Mesendoderm (in vitro differentiated cells): ENCODE data around the gene IL13RA2.

Experiments
- DNase-seq: peaks from one replicate; pipeline ENCODE4 v3.0.0; 2013
- H2AK5ac ChIP-seq: 2 replicates; pipeline ENCODE4 v1.6.1; 2013; ENCODE audit warnings: low read length, inconsistent platforms
- H2BK120ac ChIP-seq: 2 replicates; pipeline ENCODE4 v1.6.1; 2013; ENCODE audit warnings: low read depth, mild to moderate bottlenecking, low read length, moderate library complexity, mixed read lengths
- H2BK15ac ChIP-seq: replicated peaks from 2 replicates; pipeline ENCODE4 v1.6.1; 2013; ENCODE audit warnings: low read depth, mild to moderate bottlenecking, moderate library complexity
- H2BK5ac ChIP-seq: 2 replicates; pipeline ENCODE4 v1.6.1; 2013; ENCODE audit warnings: low read length, inconsistent platforms
- H3K18ac ChIP-seq: 2 replicates; pipeline ENCODE4 v1.6.1; 2013; ENCODE audit warnings: mild to moderate bottlenecking, low read length, mixed read lengths
- H3K23ac ChIP-seq: one replicate; pipeline ENCODE4 v1.6.1; 2013; ENCODE audit warnings: low read length
- H3K27ac ChIP-seq: 2 replicates; pipeline ENCODE4 v1.5.1; 2013; ENCODE audit warnings: low read depth, mild to moderate bottlenecking, inconsistent platforms, low read length, moderate library complexity
- H3K27me3 ChIP-seq: 2 replicates; pipeline ENCODE4 v1.6.1; 2013; ENCODE audit warnings: low read length, control low read depth, mild to moderate bottlenecking, inconsistent platforms; ENCODE audit not compliant: insufficient read depth, poor library complexity
- H3K36me3 ChIP-seq: 2 replicates; pipeline ENCODE4 v1.6.1; 2013; ENCODE audit warnings: low read length, inconsistent platforms; ENCODE audit not compliant: control insufficient read depth, insufficient read depth
- H3K4ac ChIP-seq: one replicate; pipeline ENCODE4 v1.6.1; 2013; ENCODE audit warnings: low read depth, mild to moderate bottlenecking, low read length, moderate library complexity
- H3K4me1 ChIP-seq: 2 replicates; pipeline ENCODE4 v1.6.1; 2013; ENCODE audit warnings: low read depth, low read length, inconsistent platforms; ENCODE audit not compliant: control insufficient read depth
- H3K4me2 ChIP-seq: 2 replicates; pipeline ENCODE4 v1.6.1; 2013; ENCODE audit warnings: low read length
- H3K4me3 ChIP-seq: 2 replicates; pipeline ENCODE4 v1.5.1; 2013; ENCODE audit warnings: mild to moderate bottlenecking, low read length
- H3K56ac ChIP-seq: one replicate; pipeline ENCODE4 v1.6.1; 2013; ENCODE audit warnings: low read length
- H3K79me1 ChIP-seq: 2 replicates; pipeline ENCODE4 v1.6.1; 2013; ENCODE audit warnings: low read length, inconsistent platforms
- H3K79me2 ChIP-seq: 2 replicates; pipeline ENCODE4 v1.6.1; 2013; ENCODE audit warnings: mild to moderate bottlenecking, low read length; ENCODE audit not compliant: control insufficient read depth, insufficient read depth
- H3K9ac ChIP-seq: 2 replicates; pipeline ENCODE4 v1.6.1; 2013; ENCODE audit warnings: low read length, inconsistent platforms
- H4K5ac ChIP-seq: one replicate; pipeline ENCODE4 v1.6.1; 2013; ENCODE audit warnings: low read length
- H4K8ac ChIP-seq: one replicate; pipeline ENCODE4 v1.6.1; 2013; ENCODE audit warnings: low read depth, mild to moderate bottlenecking, control low read depth, low read length, moderate library complexity
- WGBS: extraction: QIAGEN DNeasy Blood & Tissue Kit; methylation state at CpG from one replicate; pipeline ENCODE4 v1.1.7; 2013; ENCODE audit warnings: low lambda C conversion rate, missing lambda C conversion rate; ENCODE audit not compliant: insufficient coverage; ENCODE audit errors: extremely low coverage; 5-methylcytosine and 5-hydroxymethylcytosine counted together

The IL13RA2 gene

DNA sequence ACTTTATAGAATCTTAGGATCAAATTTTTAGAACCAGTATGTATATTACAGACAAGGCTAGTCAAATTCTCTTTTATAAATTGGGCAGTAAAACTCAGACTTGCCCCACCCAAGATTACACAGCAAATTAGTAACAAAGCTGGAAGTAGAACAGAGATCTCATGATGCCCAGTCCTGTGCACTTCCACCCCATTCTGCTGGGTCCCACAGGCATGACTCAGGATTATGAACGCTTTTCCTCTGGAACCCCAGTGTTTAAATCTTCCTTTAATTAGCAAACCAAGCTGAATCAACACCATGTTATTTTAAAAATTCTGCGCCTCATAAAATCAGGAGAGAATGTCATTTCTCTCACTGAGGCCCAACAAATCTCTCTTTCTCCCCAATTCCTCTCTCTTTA is 1.5 kb upstream of the IL13RA2 start:
- WGBS = no CpG with 5 or more reads among the region's 2 CpGs
- H3K4me2 ChIP-seq = no peak overlapping the region
- no peak overlapping the region for H3K4ac ChIP-seq

DNA sequence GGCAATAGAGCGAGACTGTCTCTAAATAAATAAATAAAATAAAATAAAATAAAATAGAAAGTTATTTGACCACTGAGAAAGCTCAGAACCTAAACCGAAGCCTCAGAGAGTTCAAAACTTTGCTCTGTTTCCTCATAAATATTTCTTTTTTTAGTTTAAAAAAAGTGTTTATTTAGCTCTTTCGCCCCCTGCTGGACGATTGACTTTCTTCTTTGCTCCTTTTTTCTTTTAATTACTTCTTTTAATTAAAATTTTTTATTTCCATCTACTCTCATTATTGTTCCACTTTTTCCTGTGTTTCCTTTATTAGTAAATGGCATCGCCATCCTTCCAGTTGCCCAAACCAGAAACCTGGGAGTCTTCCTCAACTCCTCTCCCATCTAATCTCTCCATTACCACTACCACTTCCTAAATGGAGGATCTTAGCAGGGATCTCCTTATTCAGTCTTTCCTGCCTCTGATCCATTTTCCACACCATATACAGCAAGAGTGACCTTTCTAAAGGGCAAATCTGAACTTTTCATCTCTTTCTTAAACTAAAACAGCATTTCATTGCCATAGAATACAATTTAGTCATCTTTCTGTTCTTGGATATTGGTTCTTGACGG is 728 bp upstream of the IL13RA2 start:
- H3K27me3 ChIP-seq = no peaks in the 10 kb centered on the region
- H4K5ac ChIP-seq = no peak overlapping the region
- H3K56ac ChIP-seq = no peak overlapping the region
- H3K27ac ChIP-seq = no peak overlapping the region
- no peak overlapping the region for H3K4me2 ChIP-seq
- H4K8ac ChIP-seq = no peak overlapping the region
- H3K79me2 ChIP-seq = no peaks in the 10 kb centered on the region
- no peak overlapping the region for H2AK5ac ChIP-seq
- H3K4ac ChIP-seq = no peak overlapping the region
- no peak overlapping the region for H2BK120ac ChIP-seq
- H3K4me1 ChIP-seq = no peaks in the 10 kb centered on the region
- no peaks in the 10 kb centered on the region for H3K36me3 ChIP-seq
- H3K23ac ChIP-seq = no peak overlapping the region
- no peak overlapping the region for H3K18ac ChIP-seq
- no peaks in the 10 kb centered on the region for H3K79me1 ChIP-seq
- H2BK15ac ChIP-seq = no peak overlapping the region
- no peak overlapping the region for H3K4me3 ChIP-seq
- H3K9ac ChIP-seq = no peak overlapping the region
- no CpG with 5 or more reads among the region's 6 CpGs for WGBS
- DNase-seq = peak; percentile 7
- no peak overlapping the region for H2BK5ac ChIP-seq

More for the DNA sequence above, 1.5 kb upstream of the IL13RA2 start:
- Histone ChIP-seq H2AK5ac (no peak overlapping the region), H3K79me1 (no peaks in the 10 kb centered on the region), H3K36me3 (no peaks in the 10 kb centered on the region), H3K79me2 (no peaks in the 10 kb centered on the region), H3K23ac (no peak overlapping the region), H3K27ac (no peak overlapping the region), H3K18ac (no peak overlapping the region), H2BK120ac (no peak overlapping the region), H3K9ac (no peak overlapping the region), H4K8ac (no peak overlapping the region), H3K56ac (no peak overlapping the region), H3K4me1 (no peaks in the 10 kb centered on the region), H3K27me3 (no peaks in the 10 kb centered on the region), H3K4me3 (no peak overlapping the region), H4K5ac (no peak overlapping the region), H2BK15ac (no peak overlapping the region), H2BK5ac (no peak overlapping the region)
- no peak for DNase-seq

DNA sequence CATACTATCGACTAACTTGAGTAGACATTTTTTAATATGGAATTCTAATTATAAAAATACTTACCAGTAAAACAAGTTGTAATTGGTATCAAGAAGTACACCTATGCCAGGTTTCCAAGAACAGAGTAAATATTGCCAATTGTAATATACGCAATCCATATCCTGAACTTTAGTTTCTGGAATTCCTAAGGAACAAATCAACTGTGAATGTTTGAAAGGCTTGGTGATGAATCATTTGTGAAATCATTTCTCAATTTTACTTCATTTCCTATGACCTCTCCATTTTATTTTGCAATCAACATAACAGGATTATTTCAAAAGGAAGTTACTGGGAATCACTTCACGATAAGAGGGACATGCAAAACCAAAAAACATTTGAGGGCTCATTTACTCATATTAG is 3.7 kb downstream of the IL13RA2 start:
- Histone ChIP-seq H4K5ac (no peak overlapping the region), H3K4me3 (no peak overlapping the region), H3K79me2 (no peaks in the 10 kb centered on the region), H3K79me1 (no peaks in the 10 kb centered on the region), H3K9ac (no peak overlapping the region), H3K23ac (no peak overlapping the region), H3K4ac (no peak overlapping the region), H3K56ac (no peak overlapping the region), H3K18ac (no peak overlapping the region), H3K4me1 (no peaks in the 10 kb centered on the region), H3K27ac (no peak overlapping the region), H3K4me2 (no peak overlapping the region), H2BK120ac (no peak overlapping the region), H2AK5ac (no peak overlapping the region), H4K8ac (no peak overlapping the region), H3K36me3 (no peaks in the 10 kb centered on the region), H2BK15ac (no peak overlapping the region), H2BK5ac (no peak overlapping the region), H3K27me3 (no peaks in the 10 kb centered on the region)
- no peak for DNase-seq
- WGBS = no CpG with 5 or more reads among the region's 3 CpGs

DNA sequence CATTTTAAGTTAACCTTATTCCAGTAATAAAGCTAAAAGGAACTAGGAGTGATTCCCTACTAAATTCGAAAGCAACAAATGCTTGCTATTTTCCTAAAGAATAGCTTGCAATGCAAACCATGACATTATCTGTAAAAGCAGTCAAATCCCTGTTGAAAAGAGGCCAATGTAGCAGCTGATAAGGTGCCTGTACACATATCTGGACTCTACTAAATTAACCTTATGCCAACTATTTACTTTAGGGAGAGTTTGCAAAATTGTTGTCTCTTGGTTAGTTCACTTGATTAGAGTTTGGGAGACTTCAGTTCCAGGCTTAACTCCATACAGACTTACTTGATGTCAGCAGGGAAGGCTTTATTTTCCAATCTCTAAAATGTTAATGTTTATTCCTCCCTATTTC is 6.0 kb downstream of the IL13RA2 start:
- Histone ChIP-seq H4K8ac (no peak overlapping the region), H3K56ac (no peak overlapping the region), H2BK15ac (no peak overlapping the region), H3K79me2 (no peaks in the 10 kb centered on the region), H3K27ac (no peak overlapping the region), H3K4me1 (no peaks in the 10 kb centered on the region), H3K4me3 (no peak overlapping the region), H3K9ac (no peak overlapping the region), H3K4ac (no peak overlapping the region), H2BK120ac (no peak overlapping the region), H3K79me1 (no peaks in the 10 kb centered on the region), H3K4me2 (no peak overlapping the region), H3K36me3 (no peaks in the 10 kb centered on the region), H3K18ac (no peak overlapping the region), H4K5ac (no peak overlapping the region), H3K23ac (no peak overlapping the region), H3K27me3 (no peaks in the 10 kb centered on the region), H2BK5ac (no peak overlapping the region), H2AK5ac (no peak overlapping the region)
- DNase-seq = no peak
- WGBS = no CpG with 5 or more reads among the region's 1 CpG

DNA sequence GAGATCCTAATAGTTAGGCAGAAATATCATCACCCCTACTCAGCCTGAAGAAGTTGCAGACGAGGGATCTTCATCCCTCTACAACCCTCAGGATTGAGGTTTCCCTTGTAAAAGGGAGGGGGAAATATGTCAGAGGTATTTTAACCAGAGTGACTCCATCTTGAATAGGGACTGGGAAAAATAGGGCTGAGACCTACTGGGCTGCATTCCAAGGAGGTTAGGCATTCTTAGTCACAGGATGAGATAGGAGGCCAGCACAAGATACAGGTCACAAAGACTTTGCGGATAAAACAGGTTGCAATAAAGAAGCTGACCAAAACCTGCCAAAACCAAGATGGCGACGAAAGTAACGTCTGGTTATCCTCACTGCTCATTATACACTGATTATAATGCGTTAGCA is 17.5 kb downstream of the IL13RA2 start:
- Histone ChIP-seq H2BK5ac (no peak overlapping the region), H3K18ac (no peak overlapping the region), H3K4me3 (no peak overlapping the region), H4K5ac (no peak overlapping the region), H2BK120ac (no peak overlapping the region), H3K79me2 (no peaks in the 10 kb centered on the region), H2AK5ac (no peak overlapping the region), H3K4me2 (no peak overlapping the region), H3K4ac (no peak overlapping the region), H3K36me3 (no peaks in the 10 kb centered on the region), H2BK15ac (no peak overlapping the region), H4K8ac (no peak overlapping the region), H3K9ac (no peak overlapping the region), H3K23ac (no peak overlapping the region), H3K27me3 (no peaks in the 10 kb centered on the region), H3K4me1 (no peaks in the 10 kb centered on the region), H3K56ac (no peak overlapping the region), H3K79me1 (no peaks in the 10 kb centered on the region), H3K27ac (no peak overlapping the region)
- WGBS = no CpG with 5 or more reads among the region's 6 CpGs
- peak; percentile 4 for DNase-seq

DNA sequence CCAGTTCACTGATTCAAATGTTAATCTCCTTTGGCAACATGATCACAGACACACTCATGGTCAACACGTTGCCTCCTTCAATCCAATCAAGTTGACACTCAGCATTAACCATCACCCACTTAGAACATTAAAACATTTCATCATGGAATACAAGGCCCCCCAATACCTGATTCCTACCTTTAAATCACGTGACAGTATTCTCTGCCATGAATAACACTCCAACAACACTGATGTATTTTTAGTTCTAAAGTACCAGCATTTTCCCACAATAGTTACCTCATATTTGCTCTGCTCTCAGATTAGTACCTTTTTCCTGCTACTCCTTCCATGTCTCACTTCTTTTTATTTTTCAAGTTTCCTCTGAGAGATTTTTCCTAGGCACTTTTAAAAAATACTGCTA is 19.6 kb downstream of the IL13RA2 start:
- H3K56ac ChIP-seq = no peak overlapping the region
- no peaks in the 10 kb centered on the region for H3K79me1 ChIP-seq
- no peak overlapping the region for H2BK120ac ChIP-seq
- no peak overlapping the region for H3K4ac ChIP-seq
- no peak overlapping the region for H2BK5ac ChIP-seq
- H4K5ac ChIP-seq = no peak overlapping the region
- H2BK15ac ChIP-seq = no peak overlapping the region
- no peak for DNase-seq
- H3K4me2 ChIP-seq = no peak overlapping the region
- H3K79me2 ChIP-seq = no peaks in the 10 kb centered on the region
- no CpG with 5 or more reads among the region's 2 CpGs for WGBS
- H3K4me3 ChIP-seq = no peak overlapping the region
- no peak overlapping the region for H3K27ac ChIP-seq
- H3K27me3 ChIP-seq = no peaks in the 10 kb centered on the region
- no peak overlapping the region for H2AK5ac ChIP-seq
- no peak overlapping the region for H3K23ac ChIP-seq
- H3K9ac ChIP-seq = no peak overlapping the region
- H3K36me3 ChIP-seq = no peaks in the 10 kb centered on the region
- no peak overlapping the region for H3K18ac ChIP-seq
- H4K8ac ChIP-seq = no peak overlapping the region
- no peaks in the 10 kb centered on the region for H3K4me1 ChIP-seq
